Measurements from ENCODE around the gene EPHB2.

DNA sequence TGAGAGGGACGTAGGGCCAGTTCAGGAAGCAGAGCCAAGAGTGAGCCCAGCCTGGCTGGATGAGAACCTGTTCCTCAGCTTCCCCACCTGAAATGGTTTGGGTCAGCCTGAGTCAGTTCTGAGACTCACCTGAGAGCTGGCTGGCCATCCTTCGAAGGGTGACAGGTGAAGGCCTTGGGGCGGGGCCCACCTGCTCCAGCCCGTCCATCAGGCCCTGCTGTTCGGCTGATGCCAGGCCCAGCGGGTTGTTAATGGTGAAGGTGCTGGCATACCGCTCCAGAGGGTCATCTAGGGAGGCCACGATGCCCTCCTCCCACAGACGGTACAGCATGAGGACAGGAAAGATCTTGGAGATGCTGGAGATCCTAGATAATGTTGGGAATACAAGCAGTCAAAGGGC, 247.9 kb downstream of the EPHB2 start:
- TF ChIP-seq EZH2phosphoT487 (IDR thresholded peaks at IDR 0.05; ENCODE audit: insufficient read depth, low read depth): no peak
- no peak for TF ChIP-seq EZH2 (IDR thresholded peaks at IDR 0.05; ENCODE audit: insufficient read depth, poor library complexity, severe bottlenecking)

All from GM23248 (cell line).